GM18870 (cell line): ENCODE results near the gene HS3ST3A1.
"Not testable (repeated sequence)": the region's sequence is repeated elsewhere in the genome, so short reads cannot be mapped to it uniquely, and the experiment has no call there.

Experiments used
- ATAC-seq: cut with Tn5 transposase; IDR thresholded peaks from one replicate; pipeline ENCODE4 v1.9.1; 2021; ENCODE audit warnings: moderate library complexity; ENCODE audit not compliant: unreplicated experiment

The HS3ST3A1 gene

GRCh38 chr17:13496553-13497056 lies 105.1 kb downstream of the HS3ST3A1 start:
- ATAC-seq = not testable (repeated sequence)

GRCh38 chr17:13495423-13495822 lies 106.3 kb downstream of the HS3ST3A1 start:
- ATAC-seq = no peak

DNA sequence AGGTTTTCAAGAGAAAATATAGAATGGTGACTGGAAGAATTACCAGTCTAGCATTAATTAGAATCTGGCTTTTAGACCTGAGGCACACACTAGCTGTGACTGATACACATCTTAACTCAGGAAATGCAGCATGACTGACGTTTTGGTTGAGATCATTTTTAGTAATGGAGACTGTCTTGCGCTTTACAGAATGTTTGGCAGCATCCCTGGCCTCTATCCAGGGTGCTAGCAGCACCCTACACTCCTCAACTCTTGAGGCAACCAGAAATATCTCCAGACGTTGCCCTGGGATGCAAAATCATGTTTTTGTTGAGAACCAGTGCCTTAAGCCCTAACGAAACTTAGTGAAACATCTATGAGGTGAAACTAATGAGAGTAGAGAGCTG lies 109.0 kb downstream of the HS3ST3A1 start:
- ATAC-seq = no peak

DNA sequence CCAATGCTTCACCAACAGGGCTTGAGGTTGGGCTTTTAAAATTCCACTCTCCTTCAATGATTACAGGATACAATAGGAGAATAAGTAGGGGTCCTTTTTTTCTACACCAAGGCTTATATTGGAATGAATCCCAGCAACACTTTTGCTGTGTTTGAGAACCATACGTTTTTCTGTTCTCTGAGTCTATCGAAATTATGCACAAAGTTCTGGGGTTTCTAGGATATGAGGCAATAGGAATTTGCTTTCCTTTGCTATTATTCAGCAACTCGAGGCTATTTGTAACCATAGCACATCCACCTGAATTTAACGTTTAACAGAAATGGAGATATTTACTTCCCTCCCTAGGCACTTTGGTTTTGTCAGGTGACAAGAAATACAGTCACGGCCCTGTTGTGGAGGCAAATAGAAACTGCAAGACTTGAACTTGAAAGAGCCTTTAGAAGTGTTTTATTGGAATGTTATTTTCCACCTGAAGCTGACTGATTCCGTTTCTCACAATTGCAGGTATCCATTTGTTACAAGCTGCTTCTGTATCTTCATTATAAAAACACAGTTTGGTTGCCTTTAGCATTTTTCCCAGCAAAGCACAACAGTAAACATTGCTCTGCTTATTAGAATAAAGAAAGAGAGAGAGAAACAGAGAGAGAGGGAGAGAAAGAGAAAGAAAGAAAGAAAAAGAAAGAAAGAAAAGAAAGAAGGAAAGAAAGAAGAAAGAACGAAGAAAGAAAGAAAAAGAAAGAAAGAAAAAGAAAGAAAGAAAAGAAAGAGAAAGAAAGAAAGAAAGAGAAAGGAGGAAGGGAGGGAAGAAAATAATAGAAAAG lies 109.6 kb downstream of the HS3ST3A1 start:
- ATAC-seq = no peak

GRCh38 chr17:13491491-13491890 lies 110.2 kb downstream of the HS3ST3A1 start:
- no peak for ATAC-seq

DNA sequence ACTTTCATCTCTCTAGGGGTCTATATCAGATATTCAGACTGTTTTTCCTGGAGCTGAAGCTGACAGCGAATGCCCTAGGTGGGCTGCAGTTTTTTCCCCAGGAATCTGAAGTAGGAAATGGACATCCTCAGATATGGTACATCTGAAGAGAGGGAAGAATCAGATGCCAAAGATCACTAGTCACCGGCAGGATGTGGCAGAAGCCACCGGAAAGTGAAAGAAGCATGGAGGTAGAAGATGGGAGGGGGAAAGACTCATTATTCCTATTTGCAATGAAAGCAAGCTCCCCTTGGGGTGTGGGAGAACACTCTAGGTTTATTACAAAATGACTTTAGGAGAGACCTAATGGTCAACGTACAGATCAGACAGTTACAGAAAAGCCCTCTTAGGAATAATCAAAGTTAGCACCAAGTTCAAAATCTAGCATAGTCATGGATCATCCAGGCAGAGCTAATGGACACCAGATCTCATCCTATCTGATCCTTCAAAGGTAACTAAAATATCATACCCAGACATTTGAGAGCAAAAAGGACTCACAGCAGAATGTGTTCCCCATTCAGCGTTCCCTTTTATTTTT lies 110.7 kb downstream of the HS3ST3A1 start:
- no peak for ATAC-seq

DNA sequence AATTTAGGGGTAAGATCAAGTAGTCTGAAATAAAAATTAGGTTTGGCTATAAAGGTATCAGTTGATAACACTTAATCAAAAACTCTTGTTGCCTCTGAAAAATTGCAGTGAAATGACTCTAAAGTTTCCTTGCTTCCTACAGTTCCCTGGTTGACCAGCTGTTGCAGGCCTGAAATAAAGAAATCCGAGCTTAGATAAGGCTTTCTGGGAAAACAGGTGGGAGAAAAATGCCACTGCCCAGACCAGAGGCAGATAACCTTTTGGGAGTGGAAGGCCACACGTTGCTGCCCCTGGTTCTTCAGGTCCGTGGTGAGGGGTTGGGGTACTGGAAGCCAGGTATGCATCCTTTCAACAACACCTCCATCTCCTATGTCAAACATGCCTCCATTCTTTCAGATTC lies 111.3 kb downstream of the HS3ST3A1 start:
- no peak for ATAC-seq

DNA sequence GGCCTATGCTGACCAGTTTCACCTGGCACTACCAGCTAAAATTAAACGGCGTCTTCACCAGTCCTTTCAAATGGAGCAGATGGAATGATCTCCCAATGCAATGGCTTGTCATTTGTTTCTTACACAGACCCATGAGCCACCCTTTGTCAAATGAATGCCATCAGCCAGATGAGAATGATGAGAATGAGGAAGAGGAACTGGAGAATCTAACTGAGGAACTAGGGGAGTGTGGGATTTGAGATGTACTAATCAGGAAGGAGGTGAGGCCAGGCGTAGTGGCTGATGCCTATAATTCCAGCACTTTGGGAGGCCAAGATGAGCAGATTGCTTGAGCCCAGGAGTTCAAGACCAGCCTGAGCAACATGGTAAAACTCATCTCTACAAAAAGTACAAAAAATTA lies 116.4 kb downstream of the HS3ST3A1 start:
- no peak for ATAC-seq

DNA sequence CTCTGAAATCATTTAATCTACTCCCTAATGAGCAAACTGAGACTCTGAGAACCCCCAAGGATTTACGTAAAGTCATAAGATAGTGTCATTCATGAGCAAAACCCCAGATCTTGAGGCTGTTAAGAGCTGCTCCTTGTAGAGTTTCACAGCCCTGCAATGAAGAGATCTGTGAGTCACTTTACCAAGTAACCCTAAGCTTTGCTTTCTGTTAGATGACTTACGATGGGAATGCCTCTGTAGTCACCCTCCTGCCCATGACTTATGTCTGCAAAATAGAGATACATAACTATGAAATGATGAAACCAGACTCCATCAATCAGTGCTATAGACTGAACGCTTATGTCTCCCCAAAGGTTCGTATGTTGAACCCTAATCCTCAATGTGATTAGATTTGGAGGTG lies 117.7 kb downstream of the HS3ST3A1 start:
- ATAC-seq = no peak

GRCh38 chr17:13480877-13481276 lies 120.9 kb downstream of the HS3ST3A1 start:
- no peak for ATAC-seq

DNA sequence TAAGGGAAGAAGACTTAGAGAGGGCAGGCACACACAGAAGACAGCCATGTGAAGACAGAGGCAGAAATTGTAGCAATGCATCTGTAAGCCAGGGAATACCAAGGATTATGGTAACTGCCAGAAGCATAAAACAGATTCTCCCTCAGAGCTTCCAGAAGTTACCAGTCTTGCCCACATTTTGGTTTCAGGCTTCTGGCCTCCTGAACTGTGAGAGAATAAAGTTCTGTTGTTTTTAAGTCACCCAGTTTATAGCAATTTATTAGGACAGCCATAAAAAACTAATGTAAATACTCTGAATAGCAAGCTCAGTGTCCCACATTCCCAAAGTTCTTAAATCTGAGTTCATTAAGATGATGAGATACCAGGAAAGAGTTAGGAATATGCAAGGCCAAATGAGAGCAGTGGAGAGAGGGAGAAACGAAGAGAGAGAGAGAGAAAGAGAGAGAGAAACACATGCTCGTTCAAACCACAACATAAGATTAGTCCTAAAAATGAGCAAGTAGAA lies 123.4 kb downstream of the HS3ST3A1 start:
- no peak for ATAC-seq

GRCh38 chr17:13477180-13477611 lies 124.5 kb downstream of the HS3ST3A1 start:
- no peak for ATAC-seq

DNA sequence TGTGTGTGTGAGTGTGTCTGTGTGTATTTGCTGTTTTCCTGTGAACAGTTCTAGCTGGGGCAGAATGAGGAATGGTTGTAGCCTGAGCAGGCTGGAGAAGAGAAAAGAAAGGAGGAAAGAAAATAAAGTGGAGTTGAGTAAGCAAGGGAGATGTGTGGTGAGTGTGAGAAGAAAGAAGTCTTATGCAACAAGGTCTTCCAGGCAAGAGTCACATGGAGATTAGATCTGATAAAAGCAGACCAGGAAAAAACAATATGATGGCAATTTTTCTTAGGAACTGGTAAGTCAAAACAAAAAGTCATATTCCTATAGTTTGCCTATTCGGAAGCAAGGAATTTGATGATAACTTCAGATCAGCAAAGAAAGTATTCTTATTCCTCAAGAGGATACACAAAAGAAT lies 125.0 kb downstream of the HS3ST3A1 start:
- ATAC-seq = no peak

GRCh38 chr17:13475574-13476223 lies 126.0 kb downstream of the HS3ST3A1 start:
- no peak for ATAC-seq

GRCh38 chr17:13474073-13474800 lies 127.5 kb downstream of the HS3ST3A1 start:
- ATAC-seq = no peak

DNA sequence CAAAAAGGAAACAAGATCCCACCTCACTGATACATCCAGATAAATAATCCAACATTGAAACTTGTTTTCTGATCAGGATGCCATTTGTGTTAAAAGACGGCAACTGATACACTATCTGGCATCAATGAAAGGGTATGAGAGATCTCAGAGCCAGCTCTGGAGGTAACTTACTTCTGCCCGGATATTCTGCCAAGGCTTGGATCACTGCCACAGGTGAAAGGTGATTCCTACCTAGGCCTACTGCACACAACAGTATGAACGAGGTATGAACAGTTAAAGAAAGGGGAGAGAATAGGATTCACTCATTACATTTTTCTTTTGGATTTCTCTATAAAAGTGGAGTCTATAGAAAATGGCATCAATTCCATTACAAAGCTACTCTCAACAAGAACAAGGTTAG lies 136.1 kb downstream of the HS3ST3A1 start:
- no peak for ATAC-seq

DNA sequence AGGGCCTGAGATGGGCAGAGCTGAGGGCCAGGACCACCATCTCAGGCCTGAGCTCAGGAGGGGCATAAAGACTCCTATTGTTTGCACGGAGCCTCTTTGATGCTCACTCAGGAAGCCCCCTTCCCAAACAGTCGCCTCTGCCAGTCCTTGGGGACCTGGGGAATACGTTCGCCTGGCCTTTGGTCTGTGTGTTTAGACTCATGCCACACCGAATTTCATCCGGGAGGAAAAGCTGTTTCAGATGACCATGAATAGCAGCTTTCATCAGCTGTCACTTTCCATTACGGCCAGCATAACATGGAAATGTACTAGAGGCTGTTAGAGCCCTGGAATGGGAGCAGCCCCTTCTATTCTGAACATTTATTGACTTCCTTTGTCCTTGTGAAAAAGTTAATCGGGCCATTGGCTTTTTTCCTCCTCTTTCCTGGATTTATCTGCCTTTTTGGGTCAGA lies 139.0 kb downstream of the HS3ST3A1 start:
- ATAC-seq = no peak

- ATAC-seq = no peak
Observed at GRCh38 chr17:13462146-13462545, 139.6 kb downstream of the HS3ST3A1 start.

DNA sequence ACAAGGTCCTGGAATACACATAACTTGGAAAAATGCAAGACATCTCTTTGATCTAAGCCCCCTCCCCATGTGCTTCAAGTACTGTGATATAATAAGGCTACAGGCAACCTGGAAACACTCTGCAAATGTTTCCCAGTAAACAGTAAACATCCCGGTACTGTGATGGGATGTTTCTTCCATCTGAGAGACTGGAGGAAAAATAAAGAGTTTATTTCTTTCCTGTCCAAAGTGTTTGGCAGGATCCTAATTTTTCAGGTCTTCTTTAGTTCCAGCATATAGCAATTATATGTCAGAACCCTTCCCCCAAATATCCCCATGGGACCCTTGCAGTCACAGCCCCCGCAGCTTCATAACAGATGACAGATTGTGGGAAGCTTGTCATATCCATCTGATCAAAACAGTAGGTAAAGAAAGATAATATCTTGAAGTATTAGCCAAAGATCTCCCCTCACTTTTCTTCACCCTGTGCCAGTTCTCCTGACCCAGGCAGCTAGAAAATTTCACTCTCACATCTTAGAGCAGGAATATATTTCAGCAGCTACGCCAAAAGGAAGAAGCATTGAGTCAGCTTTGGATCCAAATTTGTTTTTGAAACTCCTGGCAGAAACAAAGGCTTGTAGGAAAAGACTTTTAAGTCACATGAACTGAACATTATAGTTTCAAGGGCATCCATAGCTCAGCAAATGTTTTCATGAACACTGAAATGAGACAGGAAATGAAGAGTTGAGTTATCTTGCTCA lies 141.3 kb downstream of the HS3ST3A1 start:
- ATAC-seq = no peak

DNA sequence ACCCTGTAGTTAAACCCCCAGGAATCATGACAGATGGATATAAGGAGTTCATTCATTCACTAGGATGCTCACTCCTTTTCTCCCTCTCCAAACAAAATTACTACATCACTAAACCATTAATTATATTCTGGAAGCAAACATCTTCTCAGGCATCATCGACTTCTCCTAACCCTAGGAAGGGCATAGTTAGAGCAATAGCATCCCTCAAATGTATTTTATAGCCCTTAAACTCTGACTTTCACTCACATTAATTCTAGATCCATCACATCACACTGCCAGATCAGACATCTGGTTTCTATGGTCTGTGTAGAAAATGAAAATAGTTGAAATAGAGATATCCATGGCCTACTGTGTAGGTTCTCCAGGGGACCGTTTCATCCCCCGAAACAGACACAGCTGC lies 143.9 kb downstream of the HS3ST3A1 start:
- ATAC-seq = no peak
